SU-DHL-6 (cell line): ENCODE measurements around the gene ZNF562.

Experiments
- H2AFZ ChIP-seq: fragments of 200-600 bp; sonication (generic); 2 replicates; pipeline ENCODE4 v1.6.1; 2014; ENCODE audit warnings: low read depth, mild to moderate bottlenecking, moderate library complexity, mixed read lengths, antibody characterized with exemption, low read length; ENCODE audit not compliant: severe bottlenecking
- H3F3A ChIP-seq: fragments of 200-600 bp; shearing (Covaris generic); 2 replicates; pipeline ENCODE4 v1.6.0; 2016; ENCODE audit warnings: antibody characterized with exemption, mild to moderate bottlenecking; ENCODE audit not compliant: insufficient read depth
- H3K27ac ChIP-seq: fragments of 200-600 bp; sonication (generic); 2 replicates; pipeline ENCODE4 v1.5.1; 2016; ENCODE audit warnings: low read depth, mild to moderate bottlenecking, low read length, moderate library complexity, mixed read lengths
- H3K27me3 ChIP-seq: fragments of 200-600 bp; sonication (generic), shearing (Covaris generic); 2 replicates; pipeline ENCODE4 v1.6.0; 2014; ENCODE audit warnings: mild to moderate bottlenecking, low read length
- H3K36me3 ChIP-seq: fragments of 200-600 bp; sonication (generic); 2 replicates; pipeline ENCODE4 v1.6.1; 2014; ENCODE audit warnings: mild to moderate bottlenecking, low read length, mixed read lengths
- H3K4me2 ChIP-seq: fragments of 300-600, 200-600 bp; shearing (Covaris generic), sonication (generic); 2 replicates; pipeline ENCODE4 v1.6.0; 2014; ENCODE audit warnings: low read length, low read depth, mild to moderate bottlenecking; ENCODE audit not compliant: poor library complexity, severe bottlenecking
- H3K4me3 ChIP-seq: fragments of 200-600 bp; sonication (generic); 2 replicates; pipeline ENCODE4 v1.5.1; 2014; ENCODE audit warnings: antibody characterized with exemption, low read length, mild to moderate bottlenecking, mixed read lengths; ENCODE audit not compliant: insufficient read depth, poor library complexity, severe bottlenecking
- H3K79me2 ChIP-seq: fragments of 200-600 bp; sonication (generic); 2 replicates; pipeline ENCODE4 v1.6.1; 2014; ENCODE audit warnings: mild to moderate bottlenecking, low read length, moderate library complexity; ENCODE audit not compliant: insufficient read depth
- H3K9ac ChIP-seq: fragments of 200-600 bp; sonication (generic); 2 replicates; pipeline ENCODE4 v1.7.0; 2014; ENCODE audit warnings: mild to moderate bottlenecking, low read length
- H3K9me2 ChIP-seq: fragments of 200-600 bp; sonication (generic); replicated peaks from 2 replicates; pipeline ENCODE4 v1.6.1; 2014; ENCODE audit warnings: low read length; ENCODE audit not compliant: insufficient read depth
- H3K9me3 ChIP-seq: fragments of 200-600 bp; sonication (generic); 2 replicates; pipeline ENCODE4 v1.6.1; 2014; ENCODE audit warnings: low read length, mixed read lengths; ENCODE audit not compliant: insufficient read depth
- H4K20me1 ChIP-seq: fragments of 200-600 bp; sonication (generic); 2 replicates; pipeline ENCODE4 v1.6.1; 2014; ENCODE audit warnings: low read depth, mild to moderate bottlenecking, antibody characterized with exemption, low read length, moderate library complexity, mixed read lengths
- CTCF ChIP-seq: fragments of 200-600 bp; sonication (generic); IDR thresholded peaks from one replicate; pipeline ENCODE4 v1.5.1; 2017; ENCODE audit warnings: antibody characterized with exemption, mild to moderate bottlenecking, low read length, moderate library complexity; ENCODE audit not compliant: insufficient read depth, poor library complexity, severe bottlenecking
- EZH2phosphoT487 ChIP-seq: fragments of 200-600 bp; sonication (generic), shearing (Covaris generic); conservative IDR thresholded peaks from 2 replicates; pipeline ENCODE4 v1.6.1; 2018; ENCODE audit warnings: mild to moderate bottlenecking, antibody characterized with exemption, low read length, moderate library complexity, mixed read lengths

Gene ZNF562

GRCh38 chr19:9650345-9650744 lies 24.6 kb downstream of the ZNF562 start:
- H3K27me3 ChIP-seq = no peaks in the 10 kb centered on the region
- no peak overlapping the region for H3K4me2 ChIP-seq
- no peak overlapping the region for H3K9ac ChIP-seq
- no peak overlapping the region for H3K4me3 ChIP-seq
- no peak overlapping the region for H3K27ac ChIP-seq
- H3K9me2 ChIP-seq = no peaks in the 10 kb centered on the region
- peaks cover 3% of the 10 kb centered on the region; the same call in 1 of the 2 replicates for H3K9me3 ChIP-seq
- no peak overlapping the region for H2AFZ ChIP-seq
- H4K20me1 ChIP-seq = peaks cover 5% of the 10 kb centered on the region; the same call in 1 of the 2 replicates
- peaks cover 37% of the 10 kb centered on the region for H3K36me3 ChIP-seq
- TF ChIP-seq EZH2phosphoT487 = no peak
- TF ChIP-seq CTCF = no peak
- no peaks in the 10 kb centered on the region for H3F3A ChIP-seq
- H3K79me2 ChIP-seq = 0 out of 2 replicates have a peak, but pooled peaks cover 10% of the 10 kb centered on the region

- no peaks in the 10 kb centered on the region for H3K9me2 ChIP-seq
- H3K4me3 ChIP-seq = no peak overlapping the region
- TF ChIP-seq EZH2phosphoT487 (no peak), CTCF (no peak)
- H3K36me3 ChIP-seq = 0 out of 2 replicates have a peak, but pooled peaks cover 1% of the 10 kb centered on the region
- 0 out of 2 replicates have a peak, but pooled peaks cover 6% of the 10 kb centered on the region for H3K79me2 ChIP-seq
- no peaks in the 10 kb centered on the region for H3K27me3 ChIP-seq
- peaks cover 5% of the 10 kb centered on the region; the same call in 1 of the 2 replicates for H4K20me1 ChIP-seq
- H3K4me2 ChIP-seq = no peak overlapping the region
- no peak overlapping the region for H3K27ac ChIP-seq
- no peaks in the 10 kb centered on the region for H3K9me3 ChIP-seq
- no peak overlapping the region for H2AFZ ChIP-seq
- H3F3A ChIP-seq = no peaks in the 10 kb centered on the region
- H3K9ac ChIP-seq = no peak overlapping the region
Observed at GRCh38 chr19:9645472-9645871, 29.4 kb downstream of the ZNF562 start.

GRCh38 chr19:9644472-9644871 lies 30.4 kb downstream of the ZNF562 start:
- Histone ChIP-seq H3K27ac (no peak overlapping the region), H3K4me2 (no peak overlapping the region), H3K4me3 (no peak overlapping the region), H2AFZ (no peak overlapping the region), H3F3A (no peaks in the 10 kb centered on the region), H4K20me1 (peaks cover 5% of the 10 kb centered on the region; the same call in 1 of the 2 replicates), H3K27me3 (no peaks in the 10 kb centered on the region), H3K9me2 (no peaks in the 10 kb centered on the region), H3K36me3 (no peaks in the 10 kb centered on the region), H3K9ac (no peak overlapping the region), H3K9me3 (no peaks in the 10 kb centered on the region), H3K79me2 (no peaks in the 10 kb centered on the region)
- no peak for TF ChIP-seq EZH2phosphoT487
- no peak for TF ChIP-seq CTCF
